ENCODE results near the gene UNC5C.

Gene UNC5C

DNA sequence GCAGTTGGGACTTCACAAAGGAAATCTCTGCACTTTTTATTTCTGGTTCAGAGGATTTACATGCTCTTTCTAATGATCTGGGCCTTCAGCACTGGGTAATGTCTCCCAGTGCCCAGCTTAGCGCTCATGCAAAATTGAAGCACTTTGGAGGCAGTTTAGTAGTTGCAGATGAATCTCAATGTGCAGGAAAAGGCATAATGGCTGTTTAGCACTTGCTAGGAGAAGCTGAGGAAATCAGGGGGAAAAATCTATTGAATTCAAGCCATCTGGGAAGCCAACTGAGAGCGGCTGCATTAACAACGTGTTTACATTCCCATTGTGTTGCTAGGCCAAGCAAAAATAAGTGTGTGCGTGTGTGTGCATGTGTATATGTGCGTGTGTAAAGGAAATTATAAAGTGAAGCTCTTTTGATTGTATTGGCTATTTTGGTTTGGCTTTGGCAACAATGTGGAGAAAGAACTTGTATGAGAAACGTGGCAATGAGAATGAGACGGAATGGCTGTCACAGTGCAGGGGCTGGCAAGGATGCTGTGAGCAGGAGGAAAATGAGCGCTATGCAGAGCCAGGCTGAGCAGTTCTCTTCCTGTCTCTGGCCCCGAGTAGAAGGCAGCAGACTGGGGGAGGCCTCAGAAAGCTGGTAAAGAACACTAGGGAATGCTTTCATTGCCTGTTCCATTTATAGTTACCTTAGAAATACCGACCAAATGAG, 231.5 kb downstream of the UNC5C start:
- no peak for DNase-seq

DNA sequence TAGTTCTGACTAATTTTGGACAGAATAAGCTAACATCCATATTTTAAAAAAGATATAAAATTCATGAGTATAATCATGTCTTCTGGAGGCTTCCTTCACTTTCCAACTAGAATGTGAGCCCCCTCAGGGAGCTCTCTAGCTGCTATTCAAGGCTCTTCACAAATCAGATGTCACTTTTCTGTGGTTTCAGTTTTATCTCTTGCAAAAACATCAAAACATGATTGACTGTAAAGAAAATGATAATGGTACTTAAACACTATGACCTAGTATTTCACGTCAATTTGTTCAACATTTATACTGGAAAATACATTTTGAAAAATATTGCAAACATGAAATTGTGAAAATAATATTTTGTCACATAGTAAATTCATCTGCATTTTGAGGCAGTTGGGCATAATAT, 234.2 kb downstream of the UNC5C start:
- no peak for DNase-seq

DNA sequence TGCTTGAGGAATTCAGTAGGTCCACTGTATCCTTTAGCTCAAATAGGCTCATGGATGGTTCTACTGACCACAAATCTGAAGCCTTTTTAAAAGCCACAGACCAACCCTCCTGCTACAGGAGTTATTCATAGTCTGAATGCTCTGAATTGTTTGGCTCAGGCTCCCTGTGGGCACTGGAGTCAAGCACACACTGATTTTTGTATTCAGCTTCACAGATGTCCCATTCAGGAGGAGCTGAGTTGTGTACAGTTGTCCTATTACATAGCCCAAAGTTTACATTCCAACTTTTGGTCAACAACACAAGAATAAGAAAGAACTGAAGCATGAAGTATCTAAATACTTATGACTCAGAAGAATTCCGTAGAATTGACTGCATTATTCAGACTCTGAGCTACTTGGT, 243.9 kb downstream of the UNC5C start:
- no peak for DNase-seq

DNA sequence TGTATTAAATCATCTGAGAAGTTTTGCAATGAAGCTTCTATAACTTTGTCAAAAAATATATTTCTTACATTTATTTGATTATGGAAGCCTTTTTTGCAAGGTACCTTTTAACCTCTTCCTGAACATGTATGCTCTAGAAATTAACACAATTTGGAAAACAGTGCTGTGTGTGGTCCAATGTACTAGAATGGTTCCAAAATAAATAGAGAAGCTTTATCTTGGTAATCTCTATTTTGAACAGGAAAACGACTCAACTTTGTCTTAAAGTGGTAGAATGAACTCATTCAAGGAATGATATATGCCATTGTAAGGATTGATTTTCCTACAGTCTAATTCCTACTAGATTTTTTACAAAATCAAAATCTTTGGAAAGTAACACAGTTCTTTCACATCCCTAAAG, 248.5 kb downstream of the UNC5C start:
- no peak for DNase-seq

DNA sequence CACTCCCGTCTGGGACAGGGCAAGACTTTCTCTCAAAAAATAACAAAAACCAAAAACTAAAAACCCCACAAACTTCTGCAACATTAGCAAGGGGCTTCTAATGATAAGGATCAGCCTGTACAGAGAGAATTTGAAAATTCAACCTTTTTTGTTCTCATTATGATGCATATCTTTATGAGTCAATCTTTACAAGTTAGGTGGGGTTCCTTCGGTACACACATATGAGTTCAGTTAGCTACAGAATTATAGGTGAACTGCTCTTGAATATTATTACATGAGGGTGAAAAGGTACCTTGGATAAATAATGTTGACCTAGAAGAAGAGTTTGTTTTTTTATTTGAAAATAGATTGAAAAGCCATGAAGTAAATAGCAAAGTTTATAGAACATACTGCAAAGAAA, 252.7 kb downstream of the UNC5C start:
- DNase-seq = no peak

DNA sequence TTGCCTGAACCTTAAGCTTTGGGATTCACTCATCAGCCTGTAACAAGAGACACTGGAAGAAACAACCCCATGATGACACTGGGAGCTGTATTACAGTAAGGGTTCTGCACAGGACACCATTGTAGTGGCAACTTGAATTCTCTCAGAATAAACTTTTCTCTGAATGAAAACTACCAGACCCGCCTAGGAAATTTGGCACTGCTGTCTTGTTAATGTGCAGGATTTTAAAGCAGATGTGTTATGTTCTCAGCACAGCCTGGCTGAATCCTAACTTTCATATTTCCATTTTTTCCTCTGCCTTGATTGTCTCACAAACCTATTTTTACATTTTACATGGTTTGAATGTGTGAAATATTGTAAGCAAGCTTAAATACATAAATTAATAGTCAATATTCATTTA, 253.6 kb downstream of the UNC5C start:
- DNase-seq = no peak

DNA sequence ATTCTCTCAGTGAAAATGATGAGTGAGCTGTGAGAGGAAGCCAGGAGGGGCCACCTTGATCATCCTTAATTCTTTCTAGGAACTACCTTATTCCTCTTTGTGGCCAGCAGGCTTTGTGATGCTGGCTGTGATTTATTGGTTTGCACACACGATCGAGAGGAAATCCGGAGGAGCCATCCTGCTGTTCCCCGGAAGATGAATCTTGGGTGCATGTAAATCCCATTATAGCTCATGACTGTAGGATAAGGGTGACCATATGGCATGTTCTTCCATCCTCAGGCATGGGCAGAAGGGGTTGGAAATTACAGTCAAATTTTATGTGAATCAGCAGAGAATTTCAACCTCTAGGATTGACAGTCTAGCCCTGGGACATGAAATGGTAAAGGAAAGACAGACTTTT, 254.5 kb downstream of the UNC5C start:
- DNase-seq = no peak

DNA sequence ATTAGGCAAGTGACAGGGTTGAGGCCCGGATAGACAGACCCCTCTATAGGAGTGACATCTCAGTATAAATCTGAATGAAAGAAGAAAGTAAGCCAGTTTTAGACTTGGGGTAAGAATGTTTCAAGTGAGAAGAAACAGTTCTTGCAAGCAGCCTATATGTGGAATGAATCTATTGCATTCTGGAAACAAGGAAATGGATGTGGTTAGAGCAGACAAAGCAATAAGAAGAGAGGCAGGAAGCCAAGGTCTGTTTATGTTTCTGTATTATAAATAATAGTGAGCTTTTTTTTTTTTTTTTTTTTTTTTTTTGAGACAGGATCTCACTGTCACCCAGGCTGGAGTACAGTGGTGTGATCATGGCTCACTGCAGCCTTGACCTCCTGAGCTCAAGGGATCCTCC, 255.8 kb downstream of the UNC5C start:
- no peak for DNase-seq

DNA sequence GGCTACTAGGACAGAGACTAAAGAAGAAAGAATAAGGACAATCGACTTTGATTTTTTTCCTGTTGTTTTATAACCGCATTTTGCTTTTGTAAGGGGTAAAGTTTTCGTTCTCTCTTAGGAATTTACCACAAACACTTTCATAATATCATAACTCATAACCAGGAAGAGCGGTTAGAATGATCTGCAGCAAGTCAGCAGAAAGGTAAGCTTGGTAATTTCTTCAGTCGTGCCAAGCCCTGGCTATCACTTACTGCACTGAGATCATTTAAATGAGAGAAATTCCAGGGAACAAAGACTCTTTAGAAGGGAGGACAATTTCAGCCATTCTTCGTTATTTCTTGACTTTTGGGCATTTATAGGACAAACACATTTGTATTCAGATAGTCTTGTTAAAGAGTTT, 258.1 kb downstream of the UNC5C start:
- no peak for DNase-seq

DNA sequence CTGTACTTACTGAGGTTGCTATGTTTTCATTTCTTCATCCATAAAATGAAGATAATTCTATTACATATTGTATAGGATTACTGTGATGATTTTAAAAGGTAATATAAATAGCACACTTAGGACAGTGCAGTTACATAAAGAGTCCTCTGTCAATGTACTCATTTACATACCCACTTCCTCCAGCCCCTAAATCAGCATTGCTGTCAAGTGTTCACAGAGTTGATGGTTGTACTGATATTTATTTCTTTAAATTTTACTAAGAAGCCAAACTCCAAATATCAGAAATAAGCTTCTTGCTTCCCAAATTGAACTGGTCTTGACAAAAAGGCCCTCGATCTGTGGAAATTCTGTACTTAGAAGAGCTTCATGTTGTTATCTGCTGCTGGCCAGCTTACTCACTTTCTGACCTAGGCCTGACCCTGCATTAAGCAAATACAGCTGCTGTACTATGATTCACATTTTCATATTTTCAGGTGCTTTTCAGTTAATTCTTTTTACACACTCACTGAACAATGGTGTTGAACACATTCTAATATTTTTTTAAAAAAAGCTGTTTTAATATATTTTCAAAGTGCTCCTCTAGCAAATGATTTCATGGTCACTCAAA, 259.6 kb downstream of the UNC5C start:
- DNase-seq = no peak

DNA sequence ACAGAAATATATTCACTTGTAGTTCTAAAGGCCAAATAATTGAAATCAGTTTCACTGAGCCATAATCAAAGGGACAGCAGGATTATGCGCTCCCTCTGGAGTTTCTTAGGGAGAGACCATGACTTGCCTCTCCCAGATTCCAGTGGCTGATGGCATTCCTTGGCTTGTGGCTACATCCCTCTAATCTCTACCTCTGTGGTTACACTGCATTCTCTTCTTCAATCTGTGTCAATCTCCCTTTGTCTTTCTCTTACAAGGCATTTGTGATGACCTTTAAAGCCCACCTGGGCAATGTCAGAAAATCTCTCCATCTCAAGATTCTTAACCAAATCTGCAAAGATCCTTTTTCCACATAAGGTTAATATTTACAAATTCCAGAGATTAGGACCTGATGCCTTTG, 260.2 kb downstream of the UNC5C start:
- no peak for DNase-seq

DNA sequence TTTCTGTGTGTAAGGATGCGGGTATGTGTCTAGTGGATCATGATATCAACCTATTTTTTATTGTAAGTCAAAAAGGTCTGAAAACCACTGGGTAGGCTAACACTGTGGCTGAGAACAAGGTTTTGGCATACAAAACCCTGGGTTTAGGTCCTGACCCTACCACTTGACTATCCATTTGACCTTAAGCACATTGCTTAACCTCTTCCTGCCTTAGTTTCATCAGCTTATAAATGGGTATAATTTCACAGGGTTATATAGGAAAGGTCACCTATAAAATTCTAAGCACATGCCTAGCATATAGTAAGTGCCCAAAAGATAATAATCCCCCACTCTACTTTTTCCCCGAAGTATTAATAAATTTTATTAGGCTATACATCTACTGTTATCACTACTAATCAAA, 263.0 kb downstream of the UNC5C start:
- DNase-seq = no peak

DNA sequence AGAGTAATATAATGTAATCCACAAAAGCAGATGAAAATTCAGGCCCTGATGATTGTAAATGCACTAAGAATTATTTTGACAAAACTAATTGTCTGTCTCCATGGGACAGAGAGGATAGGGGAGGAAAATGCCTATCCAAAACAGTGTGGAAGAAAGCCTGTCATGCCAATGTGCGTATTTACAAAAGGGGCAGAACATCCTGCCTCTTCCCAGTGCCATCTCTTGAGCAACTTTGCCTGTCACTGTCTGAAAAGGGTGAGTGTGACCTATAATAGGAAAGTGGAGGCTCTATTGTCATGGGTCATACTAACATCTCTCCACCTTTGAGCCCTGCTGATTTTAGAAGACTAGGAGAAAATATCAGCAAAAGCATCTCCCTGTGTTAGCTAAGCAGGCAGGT, 264.1 kb downstream of the UNC5C start:
- no peak for DNase-seq

DNA sequence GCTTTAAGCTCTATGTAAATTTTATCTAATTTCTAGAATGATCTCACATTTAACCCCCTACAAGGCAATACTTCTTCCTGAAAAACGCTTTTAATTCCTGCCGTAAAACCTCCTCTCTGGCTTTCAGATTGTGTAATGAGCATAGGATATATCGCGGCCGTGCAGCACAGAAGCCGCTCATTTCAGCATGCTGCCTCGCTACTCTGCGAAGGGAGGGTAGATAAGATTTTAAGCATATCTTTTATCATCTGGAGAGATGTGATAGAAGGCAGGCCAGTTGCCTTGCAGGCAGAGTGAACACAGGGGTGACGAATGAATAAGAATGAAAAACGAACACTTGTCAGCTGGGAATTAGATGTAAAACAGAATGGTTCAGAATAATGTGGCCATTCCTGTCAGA, 265.5 kb downstream of the UNC5C start:
- DNase-seq = no peak

DNA sequence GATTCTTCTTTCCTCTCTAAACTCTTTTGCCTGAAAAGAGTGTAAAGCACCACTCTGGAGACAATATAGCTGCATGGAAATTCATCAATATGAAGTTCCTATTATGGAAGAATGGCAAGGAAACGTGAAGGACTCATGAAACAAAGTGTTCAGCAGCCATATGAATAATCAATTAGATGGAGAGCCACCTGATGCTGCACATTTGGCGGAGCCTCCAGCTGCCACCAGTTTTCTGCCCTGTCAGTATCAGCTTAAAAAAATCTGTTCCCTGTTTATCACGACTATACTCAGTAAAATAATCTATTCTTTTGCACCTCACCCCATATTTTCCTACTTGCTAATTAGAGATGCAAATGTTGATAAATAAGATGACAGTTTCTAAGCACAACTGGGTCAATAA, 276.0 kb downstream of the UNC5C start:
- no peak for DNase-seq

DNA sequence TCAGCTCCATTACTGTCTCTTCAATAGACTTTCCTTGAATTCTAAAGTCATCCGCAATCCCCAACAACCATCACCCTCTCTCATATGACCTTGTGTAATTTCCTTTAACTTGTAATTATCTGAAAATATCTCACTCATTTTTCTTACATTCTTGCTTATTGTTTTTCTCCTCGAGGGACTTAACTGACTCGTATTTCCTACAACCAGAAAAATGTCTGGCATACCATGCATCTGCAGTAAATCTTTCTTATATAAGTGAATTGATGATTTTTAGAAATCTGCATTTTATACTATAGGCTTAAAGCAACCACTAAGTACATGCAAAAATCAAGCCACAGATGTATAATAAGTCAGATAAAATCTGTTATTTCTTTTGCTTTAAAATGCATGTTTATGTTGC, 276.7 kb downstream of the UNC5C start:
- DNase-seq = no peak

DNA sequence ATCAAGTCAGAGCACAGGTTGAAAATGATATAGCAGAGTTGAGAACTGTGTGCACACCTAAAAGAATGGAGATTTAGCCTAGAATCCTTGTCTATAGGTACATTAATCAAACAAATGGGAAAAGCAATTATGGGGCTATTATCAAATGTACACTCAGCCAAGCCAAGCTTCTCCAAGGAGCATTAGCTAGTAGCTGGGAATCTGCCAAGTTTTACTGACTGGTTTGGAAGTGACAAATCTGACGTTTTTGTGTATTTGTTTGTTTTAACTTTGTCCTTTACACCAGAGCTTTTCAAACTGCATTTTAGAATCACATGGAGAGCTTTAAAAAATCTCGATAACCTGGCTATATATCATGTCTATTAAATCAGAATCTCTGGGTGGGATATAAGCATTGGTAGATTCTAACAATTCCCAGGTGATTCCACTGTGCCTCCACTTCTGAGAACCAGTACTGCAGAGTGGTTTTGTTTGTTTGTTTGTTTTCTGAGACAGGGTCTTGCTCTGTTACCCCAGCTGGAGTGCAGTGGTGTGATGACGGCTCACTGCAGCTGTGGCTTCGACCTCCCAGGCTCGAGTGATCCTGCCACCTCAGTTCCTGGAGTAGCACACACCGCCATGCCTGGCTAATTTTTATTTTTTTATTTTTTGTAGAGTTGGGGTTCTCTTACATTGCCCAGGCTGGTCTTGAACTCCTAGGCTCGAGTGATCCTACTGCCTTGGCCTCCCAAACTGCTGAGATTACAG, 279.8 kb downstream of the UNC5C start:
- no peak for DNase-seq

DNA sequence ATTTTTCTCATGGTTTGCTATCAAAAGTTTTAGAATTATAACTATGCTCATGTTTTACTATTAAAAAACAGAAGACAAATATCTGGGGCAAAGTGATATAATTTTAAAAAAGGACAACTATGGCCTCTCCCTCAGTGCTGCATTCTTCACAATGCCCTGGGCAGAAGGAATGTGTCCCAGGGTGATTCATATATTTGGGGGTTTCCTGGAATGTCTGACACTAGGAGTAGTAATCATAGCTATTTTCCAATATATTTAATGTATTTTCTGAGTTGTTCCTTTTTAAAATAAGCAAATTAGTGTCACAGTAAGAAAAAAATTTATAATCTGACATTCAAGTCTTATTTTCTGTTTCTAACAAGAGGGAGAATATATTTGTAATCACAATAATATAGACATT, 281.7 kb downstream of the UNC5C start:
- DNase-seq = no peak

DNA sequence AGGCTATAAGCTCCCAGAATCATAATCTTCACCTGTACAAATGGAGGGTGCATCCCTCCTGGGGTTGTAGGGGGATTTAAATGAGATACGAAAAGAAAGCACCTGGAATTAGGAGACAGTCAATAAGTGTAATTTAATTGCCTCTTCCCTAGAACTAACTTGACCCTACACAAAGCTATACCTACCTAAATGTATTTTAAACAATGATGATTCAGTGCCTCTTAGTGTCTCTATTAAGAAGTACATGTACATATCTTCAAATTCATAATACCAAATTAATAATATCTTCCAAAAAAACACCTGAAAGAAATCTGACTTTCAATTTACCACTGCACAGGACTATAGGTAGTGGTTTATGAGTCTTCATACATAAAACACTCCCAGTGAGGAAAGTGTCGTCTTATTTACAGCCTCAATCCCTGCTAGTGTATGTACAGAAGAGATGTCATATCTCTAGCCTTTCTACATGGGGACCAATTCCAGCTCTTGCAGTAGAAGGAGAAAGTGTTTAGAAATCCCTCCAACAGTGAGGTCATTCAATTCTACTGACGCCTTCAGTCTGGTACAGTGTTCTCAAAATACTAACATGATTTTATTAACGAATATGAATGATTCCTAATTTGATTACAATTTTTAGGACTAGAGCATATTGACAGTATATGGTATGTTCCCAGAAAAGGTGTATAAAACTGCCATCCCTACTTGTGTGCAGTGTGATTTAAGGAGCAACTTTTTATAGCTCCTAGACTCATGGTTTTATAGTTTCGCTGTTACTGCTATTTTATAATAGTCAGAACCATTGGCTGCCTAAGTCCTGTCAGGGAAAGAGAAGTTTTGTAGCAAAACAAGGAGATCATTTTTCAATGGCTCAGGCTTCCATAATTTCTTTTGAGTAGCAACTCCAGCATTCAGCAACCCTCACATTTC, 282.7 kb downstream of the UNC5C start:
- no peak for DNase-seq

DNA sequence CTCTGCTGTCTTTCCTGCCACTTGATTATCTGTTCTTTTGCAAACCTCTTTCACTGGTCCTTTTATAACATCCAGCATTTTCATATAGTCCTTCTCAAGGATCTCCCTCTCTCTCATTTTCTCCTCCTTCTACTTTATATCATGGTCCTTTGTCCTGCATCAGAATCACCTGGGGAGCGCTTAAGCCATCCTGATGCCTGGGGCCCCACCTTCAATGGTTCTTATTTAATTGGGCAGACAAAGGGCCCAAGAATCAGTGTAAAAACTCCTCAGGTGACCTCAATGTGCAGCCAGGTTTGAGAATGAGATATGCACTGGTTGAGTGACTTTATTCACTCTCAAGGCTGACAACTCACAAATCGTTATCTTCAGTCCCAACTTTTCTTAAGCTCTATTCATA, 283.9 kb downstream of the UNC5C start:
- no peak for DNase-seq

DNA sequence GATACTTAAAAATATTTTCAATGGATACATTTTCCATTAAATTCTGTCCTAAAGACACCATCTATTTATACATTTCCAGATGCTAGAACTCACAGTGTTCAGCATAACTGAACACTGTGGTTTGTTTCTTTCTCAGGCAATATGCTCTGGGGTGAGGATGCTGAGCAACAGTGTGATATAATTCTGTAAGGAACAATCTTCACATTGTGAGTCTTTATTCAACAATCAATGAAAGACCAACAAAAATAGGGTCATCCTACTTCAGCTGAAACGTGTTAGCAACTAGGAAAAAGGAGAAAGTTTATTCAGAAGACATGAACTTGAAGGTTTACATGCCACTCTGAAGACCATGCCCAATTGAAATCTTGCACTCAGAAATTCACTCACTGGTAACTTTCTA, 284.8 kb downstream of the UNC5C start:
- DNase-seq = no peak

DNA sequence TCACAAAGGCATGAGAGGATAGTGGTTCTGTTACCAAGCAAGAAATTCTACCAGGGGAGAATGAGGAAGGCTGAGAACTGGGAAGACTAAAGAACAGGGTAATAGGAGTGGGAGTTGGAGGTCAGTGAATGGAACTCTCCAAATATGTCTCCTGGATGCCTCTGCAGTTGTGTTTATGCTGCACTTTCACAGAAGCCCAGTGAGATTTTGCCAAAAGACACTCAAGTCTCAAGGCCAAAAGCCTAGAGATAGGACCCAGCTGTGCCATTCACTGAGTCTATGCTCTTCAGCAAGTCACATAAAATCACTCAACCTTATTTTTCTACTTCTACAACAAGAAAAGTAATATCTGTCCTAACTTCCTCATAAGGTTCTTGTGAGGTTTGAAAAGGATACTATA, 285.4 kb downstream of the UNC5C start:
- DNase-seq = no peak

DNA sequence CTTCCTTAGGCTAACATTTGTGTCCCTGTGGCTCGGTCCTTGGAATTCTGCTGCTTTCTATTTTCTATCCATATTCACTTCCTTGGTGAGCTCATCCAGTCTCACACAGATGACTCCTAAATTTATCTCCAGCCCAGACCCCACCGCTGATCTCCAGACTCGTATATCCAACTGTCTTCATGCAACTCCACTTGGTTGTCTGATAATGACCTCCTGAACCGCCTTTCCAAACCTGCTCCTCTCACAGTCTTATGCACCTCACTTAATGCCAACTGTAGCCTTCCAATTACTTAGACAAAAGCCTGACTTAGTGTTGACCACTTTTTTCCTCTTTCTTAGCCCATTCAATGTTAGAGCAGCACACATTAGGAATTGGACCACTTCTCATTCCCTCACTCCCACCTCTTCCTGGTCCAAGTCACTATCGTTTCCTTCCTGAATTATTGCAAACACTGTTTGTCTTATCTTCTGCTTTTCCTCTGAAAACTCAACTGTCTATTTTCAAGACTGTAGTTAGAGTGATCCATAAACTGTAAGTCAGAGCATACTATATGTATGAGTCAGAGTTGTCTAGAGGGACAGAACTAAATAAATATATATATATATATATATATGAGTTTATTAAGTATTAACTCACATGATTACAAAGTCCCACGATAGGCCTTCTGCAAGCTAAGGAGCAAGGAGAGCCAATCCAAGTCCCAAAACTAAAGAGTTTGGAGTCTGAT, 292.5 kb downstream of the UNC5C start:
- DNase-seq = no peak
